GM18508 (cell line): ENCODE data around the gene ZNF407.
A peak's percentile ranks its signal among the peaks of the same experiment; 100 is the strongest.

Experiments used
- ATAC-seq: cut with Tn5 transposase; IDR thresholded peaks from one replicate; pipeline ENCODE4 v1.9.1; 2021; ENCODE audit warnings: moderate number of reproducible peaks; ENCODE audit not compliant: insufficient read depth, unreplicated experiment

ZNF407 gene

GRCh38 chr18:74806073-74806472 is 208.4 kb downstream of the ZNF407 start:
- ATAC-seq: no peak

GRCh38 chr18:74806700-74807416 is 209.2 kb downstream of the ZNF407 start:
- peak; percentile 97 for ATAC-seq

GRCh38 chr18:74817576-74817975 is 219.9 kb downstream of the ZNF407 start:
- no peak for ATAC-seq

- no peak for ATAC-seq
Measured at GRCh38 chr18:74818516-74819175, 221.0 kb downstream of the ZNF407 start.

GRCh38 chr18:74819433-74820059 is 221.9 kb downstream of the ZNF407 start:
- no peak for ATAC-seq

- no peak for ATAC-seq
Measured at GRCh38 chr18:74820160-74820780, 222.6 kb downstream of the ZNF407 start.

- ATAC-seq: no peak
Measured at GRCh38 chr18:74825460-74825859, 227.8 kb downstream of the ZNF407 start.

GRCh38 chr18:74826572-74826971 is 228.9 kb downstream of the ZNF407 start:
- no peak for ATAC-seq

- ATAC-seq: no peak
Measured at GRCh38 chr18:74828200-74828599, 230.5 kb downstream of the ZNF407 start.

- no peak for ATAC-seq
Measured at GRCh38 chr18:74831571-74832250, 234.0 kb downstream of the ZNF407 start.

GRCh38 chr18:74832381-74832780 is 234.7 kb downstream of the ZNF407 start:
- no peak for ATAC-seq

GRCh38 chr18:74832999-74833398 is 235.3 kb downstream of the ZNF407 start:
- ATAC-seq: no peak

- ATAC-seq: no peak
Measured at GRCh38 chr18:74834424-74835309, 237.0 kb downstream of the ZNF407 start.

- no peak for ATAC-seq
Measured at GRCh38 chr18:74836296-74837139, 238.8 kb downstream of the ZNF407 start.

- no peak for ATAC-seq
Measured at GRCh38 chr18:74840492-74841167, 243.0 kb downstream of the ZNF407 start.

- no peak for ATAC-seq
Measured at GRCh38 chr18:74841248-74841647, 243.6 kb downstream of the ZNF407 start.

- ATAC-seq: no peak
Measured at GRCh38 chr18:74849301-74849700, 251.6 kb downstream of the ZNF407 start.

GRCh38 chr18:74856434-74856833 is 258.8 kb downstream of the ZNF407 start:
- ATAC-seq: no peak
